ENCODE measurements around the gene PTPDC1.
"Not testable (repeated sequence)": the region's sequence is repeated elsewhere in the genome, so short reads cannot be mapped to it uniquely, and the experiment has no call there.

The PTPDC1 gene

DNA sequence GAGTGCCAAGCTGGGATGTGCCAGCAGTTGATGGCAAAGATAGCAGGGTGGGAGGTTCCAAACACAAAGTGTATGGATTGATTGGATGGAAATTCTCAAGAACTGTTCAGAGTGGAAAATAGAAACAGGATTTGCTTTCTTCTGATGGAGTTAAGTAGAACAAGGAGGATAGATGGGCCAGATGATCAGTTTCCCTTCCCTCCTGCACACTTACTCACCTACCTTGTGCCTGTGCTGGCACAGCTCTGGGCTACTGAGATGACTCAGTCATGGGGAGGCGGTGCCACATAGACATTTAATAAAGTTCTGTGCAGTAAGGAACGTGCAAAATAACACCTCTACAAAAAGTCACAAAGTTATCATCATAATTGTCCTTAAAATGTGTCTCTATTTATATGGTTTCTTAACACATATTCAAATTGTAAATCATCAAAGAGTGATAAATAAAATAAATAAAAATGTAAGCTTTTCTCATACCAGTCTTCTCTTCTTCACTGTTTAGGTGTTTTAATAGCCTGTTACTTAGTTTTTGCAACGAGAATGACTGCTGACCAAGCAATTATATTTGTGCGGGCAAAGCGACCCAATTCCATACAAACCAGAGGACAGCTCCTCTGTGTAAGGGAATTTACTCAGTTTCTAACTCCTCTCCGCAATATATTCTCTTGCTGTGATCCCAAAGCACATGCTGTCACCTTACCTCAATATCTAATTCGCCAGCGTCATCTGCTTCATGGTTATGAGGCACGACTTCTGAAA, 12.7 kb downstream of the PTPDC1 start:
- DNase-seq, result no peak

DNA sequence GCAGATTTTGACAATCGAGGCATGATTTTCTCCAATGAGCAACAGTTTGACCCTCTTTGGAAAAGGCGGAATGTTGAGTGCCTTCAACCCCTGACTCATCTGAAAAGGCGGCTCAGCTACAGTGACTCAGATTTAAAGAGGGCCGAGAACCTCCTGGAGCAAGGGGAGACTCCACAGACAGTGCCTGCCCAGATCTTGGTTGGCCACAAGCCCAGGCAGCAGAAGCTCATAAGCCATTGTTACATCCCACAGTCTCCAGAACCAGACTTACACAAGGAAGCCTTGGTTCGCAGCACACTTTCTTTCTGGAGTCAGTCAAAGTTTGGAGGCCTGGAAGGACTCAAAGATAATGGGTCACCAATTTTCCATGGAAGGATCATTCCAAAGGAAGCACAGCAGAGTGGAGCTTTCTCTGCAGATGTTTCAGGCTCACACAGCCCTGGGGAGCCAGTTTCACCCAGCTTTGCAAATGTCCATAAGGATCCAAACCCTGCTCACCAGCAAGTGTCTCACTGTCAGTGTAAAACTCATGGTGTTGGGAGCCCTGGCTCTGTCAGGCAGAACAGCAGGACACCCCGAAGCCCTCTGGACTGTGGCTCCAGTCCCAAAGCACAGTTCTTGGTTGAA, 13.6 kb downstream of the PTPDC1 start:
- DNase-seq, result no peak

DNA sequence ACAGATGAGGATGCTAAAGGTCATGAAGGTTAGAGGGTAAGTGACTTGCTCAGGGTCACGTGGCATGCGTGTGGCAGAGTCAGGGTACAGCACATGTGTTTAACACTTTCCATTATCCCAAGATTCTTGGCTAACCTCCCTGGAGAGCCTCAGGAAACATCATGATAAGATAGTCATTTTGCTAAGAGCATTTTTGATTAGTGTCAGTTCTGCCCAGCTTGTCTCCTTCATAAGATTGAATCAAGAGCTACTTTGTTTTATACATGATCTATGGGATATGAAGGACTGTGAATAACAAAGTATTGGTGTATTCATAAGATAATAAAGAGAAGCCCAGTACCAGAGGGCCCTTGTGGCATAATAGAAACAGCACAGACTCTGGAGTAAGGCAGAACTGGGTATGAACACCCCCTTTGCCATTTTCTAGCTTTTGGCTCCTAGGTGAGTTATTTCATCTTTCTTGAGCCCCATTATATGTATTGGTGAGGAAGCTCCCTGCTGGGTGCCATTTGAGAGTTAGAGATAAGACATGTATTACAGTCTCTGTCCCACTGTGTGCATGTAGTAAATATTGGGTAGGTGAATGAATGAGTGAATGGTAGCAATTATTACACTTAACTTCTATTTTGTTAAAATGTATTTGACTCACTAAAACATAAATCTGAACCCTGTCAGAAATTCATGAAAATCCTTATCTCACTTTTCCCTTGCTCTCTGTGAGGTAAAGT, 16.1 kb downstream of the PTPDC1 start:
- no peak for DNase-seq

DNA sequence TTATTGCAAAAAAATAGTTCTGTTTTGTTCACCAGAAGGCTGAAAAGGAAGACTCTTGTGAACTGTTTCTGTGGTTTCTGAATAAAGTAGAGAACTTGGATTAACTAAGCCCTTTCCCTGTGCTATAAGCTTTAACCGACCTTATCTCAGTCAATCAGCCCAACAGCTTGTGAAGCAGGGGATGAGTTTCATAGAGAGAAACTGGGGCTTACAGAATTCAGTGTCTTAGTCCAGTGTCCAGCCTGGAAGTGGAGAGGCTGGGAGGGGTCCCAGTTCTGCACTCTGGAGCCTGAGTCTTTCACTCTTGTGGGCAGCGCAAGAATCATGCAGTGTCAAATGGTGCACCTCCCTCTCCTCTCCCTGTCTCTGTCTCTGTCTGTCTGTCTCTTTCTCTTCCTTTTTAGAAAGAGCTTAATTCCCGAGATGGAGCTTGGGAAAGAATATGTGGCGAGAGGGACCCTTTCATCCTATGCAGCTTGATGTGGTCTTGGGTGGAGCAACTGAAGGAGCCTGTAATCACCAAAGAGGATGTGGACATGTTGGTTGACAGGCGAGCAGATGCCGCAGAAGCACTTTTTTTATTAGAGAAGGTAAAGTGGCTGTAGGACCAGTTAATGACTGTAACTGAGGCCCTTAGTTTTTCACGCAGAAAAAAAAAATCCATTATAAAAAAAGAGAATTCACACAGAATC, 17.0 kb downstream of the PTPDC1 start:
- no peak for DNase-seq

DNA sequence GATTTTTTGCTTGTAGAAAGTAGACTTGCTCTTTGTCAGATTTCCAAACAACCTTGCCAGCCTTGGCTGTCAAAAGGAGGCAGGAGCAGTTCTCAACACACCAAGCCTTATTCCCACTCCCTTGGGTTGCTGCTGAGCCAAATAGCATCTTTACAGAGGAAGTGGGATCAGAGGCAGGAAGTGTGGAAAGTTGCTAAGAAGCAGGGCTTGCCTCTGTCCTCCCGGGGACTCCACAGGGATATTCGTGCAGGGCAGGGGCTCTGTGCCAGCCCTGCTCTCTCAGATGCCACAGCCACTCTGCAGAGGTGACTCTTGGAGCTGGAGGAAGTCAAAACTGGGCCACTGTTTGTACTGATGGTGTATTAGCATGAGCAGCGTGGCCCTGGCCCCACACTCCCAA, 24.3 kb downstream of the PTPDC1 start:
- DNase-seq, result no peak

DNA sequence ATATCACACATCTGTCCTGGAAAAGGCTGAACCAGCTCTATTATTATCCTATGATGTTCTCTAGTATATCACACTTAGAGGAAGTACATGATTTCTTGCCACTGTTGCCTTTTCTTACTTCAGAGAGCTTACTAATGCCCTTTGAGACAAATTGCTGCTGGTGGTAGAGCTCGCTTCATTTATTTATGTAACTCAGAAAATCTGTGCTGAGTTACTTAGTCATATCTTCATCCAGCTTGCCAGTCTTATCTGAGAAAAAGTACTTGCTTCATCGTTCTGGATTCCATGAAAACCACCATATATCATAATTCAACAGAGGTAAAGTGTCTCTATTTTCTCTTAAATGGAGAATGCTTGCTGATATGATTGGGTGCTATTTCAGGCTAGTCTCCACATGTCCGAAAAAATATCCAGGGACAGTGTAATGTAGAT, 26.6 kb downstream of the PTPDC1 start:
- no peak for DNase-seq

DNA sequence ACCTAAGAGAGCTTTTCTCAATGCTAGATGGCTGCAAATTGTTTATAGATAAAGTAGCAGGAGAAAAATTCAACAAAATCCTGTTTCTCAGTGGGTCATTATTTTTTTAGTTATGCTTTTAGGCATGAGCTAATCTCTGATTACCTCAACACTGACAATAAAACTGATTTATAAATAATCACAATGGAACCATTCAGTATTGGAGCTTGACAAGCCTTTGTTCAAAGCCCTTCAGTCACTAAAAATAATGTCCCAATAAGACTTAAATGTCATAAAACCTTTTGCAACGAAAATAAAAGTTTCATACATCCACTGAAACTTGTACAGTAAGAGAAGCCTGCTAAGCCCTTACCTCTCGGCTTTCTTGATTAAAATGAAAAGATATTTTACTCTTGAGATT, 27.2 kb downstream of the PTPDC1 start:
- no peak for DNase-seq

DNA sequence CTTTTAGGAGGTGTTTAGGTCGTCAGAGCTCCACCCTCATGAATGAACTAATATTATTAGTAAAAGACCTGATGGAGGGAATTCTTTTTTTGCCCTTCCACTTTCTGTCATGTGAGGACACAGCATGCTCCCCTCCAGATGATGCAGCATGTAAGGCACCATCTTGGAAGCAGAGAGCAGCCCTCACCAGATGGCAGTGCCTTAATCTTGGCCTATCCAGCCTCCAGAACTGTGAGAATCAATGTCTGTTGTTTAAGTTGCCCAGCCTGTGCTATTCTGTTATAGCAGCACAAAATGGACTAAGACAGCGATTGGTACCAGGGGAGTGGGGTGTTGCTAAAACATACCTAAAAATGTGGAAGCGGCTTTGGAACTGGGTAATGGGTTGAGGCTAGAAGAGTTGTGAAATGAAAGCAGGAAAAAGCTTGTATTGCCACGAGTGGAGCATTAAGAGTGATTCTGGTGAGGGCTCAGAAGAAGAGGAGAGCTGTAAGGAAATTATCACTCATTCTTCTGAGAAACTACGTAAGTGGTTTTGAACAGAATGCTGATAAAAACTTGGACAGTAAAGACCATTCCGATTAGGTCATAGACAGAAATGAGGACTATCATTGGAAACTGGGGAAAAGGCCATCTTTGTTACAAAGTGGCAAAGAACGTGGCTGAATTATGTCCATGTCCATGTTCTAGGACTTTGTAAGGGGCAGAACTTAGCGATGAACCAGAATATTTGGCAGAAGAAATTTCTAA, 28.6 kb downstream of the PTPDC1 start:
- no peak for DNase-seq

DNA sequence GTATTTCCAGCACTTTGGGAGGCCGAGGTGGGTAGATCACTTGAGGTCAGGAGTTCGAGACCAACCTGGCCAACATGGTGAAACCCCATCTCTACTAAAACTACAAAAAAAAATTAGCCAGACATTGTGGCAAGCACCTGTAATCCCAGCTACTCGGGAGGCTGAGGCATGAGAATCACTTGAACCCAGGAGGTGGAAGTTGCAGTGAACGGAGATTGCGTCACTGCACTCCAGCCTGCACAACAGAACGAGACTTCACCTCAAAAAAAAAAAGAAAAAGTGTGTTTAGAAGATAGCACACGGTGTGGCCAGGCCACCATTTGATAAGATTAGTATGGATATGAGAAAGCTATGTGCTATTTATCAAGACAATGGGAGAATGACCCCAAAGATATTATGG, 35.8 kb downstream of the PTPDC1 start:
- not testable (repeated sequence) for DNase-seq

DNA sequence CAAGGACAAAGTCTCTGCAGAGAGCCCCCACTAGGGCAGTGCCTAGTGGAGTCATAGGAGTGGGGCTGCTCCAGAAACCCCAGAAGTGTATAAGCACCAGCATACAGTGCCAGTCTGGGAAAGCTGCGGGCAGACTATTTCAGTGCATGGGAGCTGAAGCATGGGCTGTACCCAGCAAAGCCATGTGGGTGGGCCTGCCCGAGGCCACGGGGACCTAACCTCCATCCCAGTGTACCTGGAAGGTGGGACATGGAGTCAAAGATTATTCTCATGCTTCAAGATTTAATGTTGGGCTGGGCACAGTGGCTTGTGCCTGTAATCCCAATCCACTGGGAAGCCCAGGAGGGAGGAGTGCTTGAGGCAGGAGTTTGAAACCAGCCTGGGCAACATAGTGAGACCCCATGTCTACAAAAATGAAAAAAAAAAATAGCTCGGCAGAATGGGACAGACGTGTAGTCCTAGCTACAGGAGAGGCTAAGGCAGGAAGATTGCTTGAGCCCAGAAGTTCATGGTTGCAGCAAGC, 36.7 kb downstream of the PTPDC1 start:
- no peak for DNase-seq

DNA sequence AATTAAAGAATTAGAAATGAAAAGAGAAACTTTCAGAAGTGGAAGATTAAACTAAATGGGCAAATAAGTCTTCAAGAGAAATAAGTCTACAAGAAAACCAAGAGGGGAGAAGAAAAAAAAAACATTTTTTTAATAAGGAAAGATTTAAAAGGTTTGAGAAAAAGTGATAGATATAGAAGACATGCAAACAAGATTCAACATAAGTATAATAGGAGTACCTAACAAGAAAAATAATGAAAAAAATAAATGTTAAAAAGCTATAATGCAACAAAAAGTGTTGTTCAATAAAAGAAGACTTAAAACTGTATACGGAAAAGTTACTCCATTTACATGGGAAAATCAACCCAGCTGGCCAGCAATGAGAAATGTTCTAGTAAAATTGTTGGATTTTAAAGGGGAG, 42.6 kb downstream of the PTPDC1 start:
- no peak for DNase-seq

DNA sequence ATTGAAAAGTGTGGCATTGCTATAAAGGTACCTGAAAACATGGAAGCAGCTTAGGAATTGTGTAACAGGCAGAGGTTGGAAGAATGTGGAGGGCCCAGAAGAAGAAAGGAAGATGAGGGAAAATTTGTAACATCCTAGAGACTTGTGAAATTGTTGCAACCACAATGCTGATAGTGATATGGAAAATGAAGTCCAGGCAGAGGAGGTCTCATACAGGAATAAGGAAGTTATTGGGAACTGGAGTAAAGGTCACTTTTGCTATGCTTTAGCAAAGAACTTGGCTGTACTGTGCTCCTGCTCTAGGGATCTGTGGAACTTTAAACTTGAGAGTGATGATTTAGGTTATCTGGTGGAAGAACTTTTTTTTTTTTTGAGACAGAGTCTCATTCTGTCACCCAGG, 43.5 kb downstream of the PTPDC1 start:
- DNase-seq, result no peak

DNA sequence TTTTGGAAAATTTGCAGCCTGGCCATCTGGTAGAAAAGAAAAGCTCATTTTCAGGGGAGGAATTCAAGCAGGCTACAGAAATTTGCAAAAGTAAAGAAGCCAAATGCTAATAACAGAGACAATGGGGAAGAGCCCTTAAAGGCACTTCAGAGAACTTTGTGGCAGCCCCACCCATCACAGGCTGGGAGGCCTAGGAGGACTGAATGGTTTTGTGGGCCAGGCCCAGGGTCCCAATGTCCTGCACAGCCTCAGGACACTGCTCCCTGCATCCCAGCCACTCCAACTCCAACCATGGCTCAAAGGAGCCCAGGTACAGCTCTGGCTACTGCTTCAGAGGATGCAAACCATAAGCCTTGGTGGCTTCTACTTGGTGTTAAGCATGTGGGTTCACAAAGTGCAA, 44.3 kb downstream of the PTPDC1 start:
- DNase-seq, result no peak

DNA sequence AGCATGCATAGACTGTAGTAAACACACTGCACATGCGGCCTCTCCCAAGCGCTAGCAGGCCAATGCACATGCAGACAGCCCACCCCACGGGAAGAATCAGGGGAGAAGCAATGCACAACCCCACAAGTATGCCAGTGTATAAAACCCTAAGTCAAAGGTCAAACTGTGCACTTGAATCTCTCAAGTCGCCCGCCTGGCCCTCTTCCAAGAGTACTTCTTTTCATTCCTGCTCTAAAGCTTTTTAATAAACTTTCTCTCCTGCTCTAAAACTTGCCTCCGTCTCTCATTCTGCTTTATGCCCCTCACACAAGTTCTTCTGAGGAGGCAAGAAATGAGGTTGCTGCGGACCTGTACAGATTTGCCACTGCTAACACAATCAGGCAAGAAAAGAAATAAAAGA, 50.4 kb downstream of the PTPDC1 start:
- DNase-seq, result no peak

DNA sequence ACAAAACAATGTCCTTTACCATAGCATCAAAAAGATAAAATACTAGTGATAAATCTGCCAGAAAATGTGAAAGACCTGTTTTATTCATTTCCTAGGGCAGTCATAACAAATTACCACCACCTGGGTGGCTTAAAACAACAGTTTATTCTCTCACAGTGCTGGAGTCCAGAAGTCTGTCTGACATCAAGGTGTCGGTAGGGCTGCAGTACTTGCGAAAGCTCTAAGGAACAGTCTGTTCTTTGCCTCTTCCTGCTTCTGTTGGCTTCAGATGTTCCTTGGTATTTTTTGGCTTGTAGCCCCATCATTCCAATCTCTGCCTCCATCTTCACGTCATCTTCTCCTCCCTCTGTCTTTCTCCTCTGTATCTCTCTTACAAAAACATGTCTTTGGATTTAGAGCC, 51.0 kb downstream of the PTPDC1 start:
- no peak for DNase-seq

DNA sequence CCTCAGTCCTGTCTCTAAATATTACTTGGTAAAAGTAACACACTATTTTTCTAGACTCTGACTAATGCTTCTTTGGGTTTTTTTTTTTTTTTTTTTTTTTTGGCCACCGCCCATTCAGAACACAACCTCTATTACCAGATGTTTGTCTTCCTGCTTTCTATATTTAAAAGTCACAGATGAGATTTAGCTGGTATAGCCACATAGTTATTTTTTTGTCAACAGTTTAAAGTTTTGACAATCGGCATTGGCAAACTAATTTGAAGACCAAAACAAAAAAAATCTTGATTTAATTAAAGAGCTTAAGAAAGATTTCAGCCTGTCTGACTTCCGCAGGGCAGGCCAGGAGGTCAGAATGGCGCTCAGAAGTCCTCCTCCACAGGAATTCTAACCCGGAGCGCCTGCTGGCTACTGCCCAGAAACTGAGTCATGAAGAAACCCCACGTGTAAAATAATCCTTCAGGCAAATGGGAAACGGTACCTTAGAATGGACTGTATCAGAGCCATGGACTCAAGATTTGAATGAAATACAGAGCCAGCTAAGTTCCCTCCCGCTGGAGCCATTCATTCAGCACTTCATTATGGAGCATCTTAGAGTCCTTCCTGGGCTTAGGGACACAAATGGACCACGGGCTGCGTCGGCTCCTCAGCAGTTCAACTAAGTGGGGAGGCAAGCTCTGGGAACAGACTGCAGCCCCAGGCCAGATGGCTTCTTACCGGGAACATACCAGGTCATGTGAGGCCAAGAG, 55.6 kb downstream of the PTPDC1 start:
- no peak for DNase-seq

DNA sequence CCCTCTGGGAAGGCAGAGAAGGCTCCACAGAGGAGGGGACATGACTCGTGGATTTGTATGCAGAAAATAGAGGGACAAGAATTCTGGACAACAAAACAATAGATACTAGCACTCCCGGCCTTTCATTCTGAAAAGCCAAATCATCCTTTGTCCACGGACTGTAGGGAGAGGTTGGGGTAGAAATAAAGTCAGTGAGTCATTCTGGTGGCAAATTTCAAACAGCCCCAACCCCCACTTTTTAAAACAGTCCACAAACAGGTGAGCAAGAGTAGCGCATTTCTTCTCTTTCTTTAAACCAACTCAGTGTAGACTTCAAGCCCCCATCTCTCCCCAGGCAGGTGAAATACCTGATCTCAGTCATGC, 56.1 kb downstream of the PTPDC1 start:
- no peak for DNase-seq

DNA sequence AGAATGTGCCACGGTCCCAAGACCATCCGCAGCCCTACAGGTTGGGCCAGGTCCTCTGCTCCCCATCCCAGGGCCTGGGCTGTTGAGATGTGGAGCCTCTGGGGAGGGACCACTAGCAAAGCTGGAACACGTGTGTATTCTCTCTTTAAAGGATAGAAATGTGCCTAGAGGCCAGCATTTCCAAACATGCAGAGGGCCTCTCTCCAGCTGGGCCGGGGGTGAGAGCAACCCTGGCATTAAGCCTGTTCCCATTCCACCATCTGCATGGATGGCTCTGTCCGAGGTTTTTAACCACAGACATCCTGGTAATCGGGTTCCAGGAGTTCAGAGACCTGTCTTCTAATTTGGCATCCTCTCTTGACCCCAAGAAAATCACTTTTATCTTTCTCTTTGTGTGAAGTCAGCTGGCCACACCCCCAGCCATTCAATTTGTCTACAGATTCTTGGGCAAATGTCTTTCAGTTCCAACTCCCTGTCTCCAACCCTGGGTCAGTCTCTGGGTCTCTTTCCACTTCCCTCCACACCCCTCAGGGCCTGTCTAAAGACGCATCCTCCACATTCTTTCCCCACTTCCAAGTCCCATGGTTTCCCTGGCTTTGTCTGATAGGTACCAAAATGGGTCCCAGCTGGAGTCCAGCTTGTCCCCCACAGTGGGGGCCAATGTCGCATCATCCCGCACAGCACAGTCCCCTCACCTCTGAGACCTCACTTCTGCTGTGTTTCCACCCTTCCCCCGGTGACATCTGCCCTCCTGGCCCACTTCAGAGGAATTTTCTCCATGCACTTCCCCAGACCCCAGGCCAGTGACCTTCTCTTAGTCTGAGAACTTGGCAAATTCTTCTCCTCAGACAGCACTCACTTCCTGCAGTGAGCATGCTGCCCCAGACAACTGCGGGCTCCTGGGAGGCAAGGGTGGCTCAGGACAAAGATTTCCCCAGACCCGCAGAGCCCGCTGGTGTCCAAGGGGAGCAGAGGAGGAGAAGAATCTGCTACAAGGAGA, 56.8 kb downstream of the PTPDC1 start:
- DNase-seq, result no peak

DNA sequence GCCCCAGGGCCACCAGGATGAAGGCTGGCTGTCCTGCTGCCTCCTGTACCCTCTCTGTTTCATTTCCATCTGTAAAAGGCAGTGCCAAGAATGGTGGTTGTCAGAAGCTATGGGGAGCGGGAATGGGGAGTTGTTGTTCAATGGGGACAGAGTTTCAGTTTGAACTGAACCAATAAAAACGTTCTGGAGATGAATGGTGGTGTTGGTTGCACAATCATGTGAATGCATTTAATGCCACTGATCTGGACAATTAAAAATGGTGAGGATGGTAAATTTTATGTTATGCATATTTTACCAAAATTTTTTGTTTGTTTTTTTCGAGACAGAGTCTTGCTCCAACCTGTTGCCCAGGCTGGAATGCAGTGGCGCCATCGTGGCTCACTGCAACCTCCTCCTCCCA, 58.1 kb downstream of the PTPDC1 start:
- no peak for DNase-seq

DNA sequence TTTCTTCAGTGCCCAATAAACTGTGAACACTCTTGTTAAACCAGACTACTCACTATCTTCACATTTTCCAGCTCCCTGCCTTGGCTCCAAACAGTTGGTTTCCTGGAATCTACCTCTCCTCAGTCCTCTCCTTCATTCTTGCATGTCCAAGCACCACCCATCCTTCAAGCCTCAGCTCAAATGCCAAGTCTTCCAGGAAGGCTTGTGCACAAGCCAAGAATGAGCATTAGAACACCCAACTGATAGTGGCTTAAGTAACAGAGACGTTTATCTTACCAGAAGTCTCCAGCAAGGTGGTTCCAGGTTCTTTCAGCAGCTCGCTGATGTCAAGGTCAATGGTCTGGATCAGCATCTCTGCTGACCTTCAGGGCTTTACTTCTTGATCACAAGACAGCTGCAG, 60.1 kb downstream of the PTPDC1 start:
- DNase-seq, result no peak

DNA sequence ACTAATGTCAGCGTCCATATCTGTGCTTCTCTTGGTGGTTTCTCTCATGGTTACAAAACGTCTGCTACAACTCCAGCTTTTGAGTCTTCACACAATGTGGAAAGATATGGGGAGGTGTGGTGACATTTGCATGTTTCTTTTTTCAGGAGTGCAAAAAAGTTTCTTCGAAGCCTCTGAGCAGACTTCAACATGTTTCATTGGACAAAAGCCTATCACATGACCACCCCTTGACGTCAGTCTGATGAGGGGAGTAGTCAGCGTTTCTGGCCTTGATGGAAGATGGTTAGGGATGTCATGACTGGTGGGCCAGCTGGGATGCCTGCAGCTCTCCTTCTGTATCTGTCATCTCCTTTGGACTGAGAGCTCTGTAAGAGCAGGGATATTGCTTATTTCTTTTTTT, 61.4 kb downstream of the PTPDC1 start:
- no peak for DNase-seq

Data from activated CD4-positive, alpha-beta T cell treated with anti-CD3 and anti-CD28 coated beads for 4 hours (primary cell).